ENCODE data around the gene OLFM1. TPM values are rescaled to one million over a fixed set of nuclear protein-coding genes. Genes with fewer than 3 reads are reported as not detected.

OLFM1 gene
- total and polyA plus RNA-seq, 9 of the 15 experiments (the other 6 are each of a cell fraction or from before 2014, with no cell fraction given): not detected

DNA sequence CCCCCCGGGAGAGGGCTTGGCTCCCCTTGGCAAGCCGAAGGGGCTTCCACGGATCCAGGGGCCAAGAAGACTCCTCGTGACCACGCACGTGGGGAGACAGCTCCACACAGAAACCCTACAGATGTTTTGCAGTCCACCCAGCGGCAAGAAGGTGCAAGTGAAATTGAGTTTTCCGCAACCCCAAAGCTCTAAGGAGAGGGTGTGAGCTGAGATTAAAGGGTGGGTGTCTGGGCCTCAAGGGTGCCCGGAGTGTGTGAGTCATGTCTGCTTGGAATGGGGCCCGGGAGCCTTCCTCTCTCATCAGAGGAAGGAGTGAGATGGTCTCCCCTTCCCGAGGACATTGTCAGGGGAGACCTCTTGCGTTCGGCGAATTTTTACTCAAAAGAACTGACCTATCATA lies 79.1 kb downstream of the OLFM1 start:
- no peak for TF ChIP-seq ZNF232 (CRISPR knock-in tag; IDR thresholded peaks at IDR 0.05)
- TF ChIP-seq HNRNPH1 (optimal IDR thresholded peaks at IDR 0.05; ENCODE audit: low read depth, low read length): no peak
- TF ChIP-seq POLR2A (conservative IDR thresholded peaks at IDR 0.05): no peak
- no peak for TF ChIP-seq NR2F6 (CRISPR knock-in tag; IDR thresholded peaks at IDR 0.05)
- no peak for TF ChIP-seq RB1 (IDR thresholded peaks at IDR 0.05; ENCODE audit: low read depth)
- no peak for TF ChIP-seq CTCFL (IDR thresholded peaks at IDR 0.05; ENCODE audit: borderline replicate concordance, insufficient read depth, low read depth, low read length, poor library complexity, severe bottlenecking)
- TF ChIP-seq, protein P1, sequence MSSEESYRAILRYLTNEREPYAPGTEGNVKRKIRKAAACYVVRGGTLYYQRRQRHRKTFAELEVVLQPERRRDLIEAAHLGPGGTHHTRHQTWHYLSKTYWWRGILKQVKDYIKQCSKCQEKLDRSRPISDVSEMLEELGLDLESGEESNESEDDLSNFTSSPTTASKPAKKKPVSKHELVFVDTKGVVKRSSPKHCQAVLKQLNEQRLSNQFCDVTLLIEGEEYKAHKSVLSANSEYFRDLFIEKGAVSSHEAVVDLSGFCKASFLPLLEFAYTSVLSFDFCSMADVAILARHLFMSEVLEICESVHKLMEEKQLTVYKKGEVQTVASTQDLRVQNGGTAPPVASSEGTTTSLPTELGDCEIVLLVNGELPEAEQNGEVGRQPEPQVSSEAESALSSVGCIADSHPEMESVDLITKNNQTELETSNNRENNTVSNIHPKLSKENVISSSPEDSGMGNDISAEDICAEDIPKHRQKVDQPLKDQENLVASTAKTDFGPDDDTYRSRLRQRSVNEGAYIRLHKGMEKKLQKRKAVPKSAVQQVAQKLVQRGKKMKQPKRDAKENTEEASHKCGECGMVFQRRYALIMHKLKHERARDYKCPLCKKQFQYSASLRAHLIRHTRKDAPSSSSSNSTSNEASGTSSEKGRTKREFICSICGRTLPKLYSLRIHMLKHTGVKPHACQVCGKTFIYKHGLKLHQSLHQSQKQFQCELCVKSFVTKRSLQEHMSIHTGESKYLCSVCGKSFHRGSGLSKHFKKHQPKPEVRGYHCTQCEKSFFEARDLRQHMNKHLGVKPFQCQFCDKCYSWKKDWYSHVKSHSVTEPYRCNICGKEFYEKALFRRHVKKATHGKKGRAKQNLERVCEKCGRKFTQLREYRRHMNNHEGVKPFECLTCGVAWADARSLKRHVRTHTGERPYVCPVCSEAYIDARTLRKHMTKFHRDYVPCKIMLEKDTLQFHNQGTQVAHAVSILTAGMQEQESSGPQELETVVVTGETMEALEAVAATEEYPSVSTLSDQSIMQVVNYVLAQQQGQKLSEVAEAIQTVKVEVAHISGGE (CRISPR knock-in tag; IDR thresholded peaks at IDR 0.05): no peak
- TF ChIP-seq ZNF316 (IDR thresholded peaks at IDR 0.05): no peak
- TF ChIP-seq GTF2A2 (tag; IDR thresholded peaks at IDR 0.05): no peak
- TF ChIP-seq ZNF408 (CRISPR knock-in tag; IDR thresholded peaks at IDR 0.05; ENCODE audit: low read depth): no peak
- no peak for TF ChIP-seq PPARD (CRISPR knock-in tag; IDR thresholded peaks at IDR 0.05)
- TF ChIP-seq SRSF7 (optimal IDR thresholded peaks at IDR 0.05; ENCODE audit: low read depth, low read length): no peak
- TF ChIP-seq FOXJ2 (tag; IDR thresholded peaks at IDR 0.05): no peak
- CTCF ChIA-PET (ENCODE audit: low intra/inter-chr PET ratio): no interaction called here
- no peak overlapping the region for H2AFZ ChIP-seq (ENCODE audit: low read depth, low read length)
- H3K4me2 ChIP-seq (ENCODE audit: insufficient read depth, low read length): no peak overlapping the region
- no peaks in the 10 kb centered on the region for H3K4me1 ChIP-seq (replicated peaks in 1 of 2; ENCODE audit: control insufficient read depth in 2 of 2, insufficient read depth in 2 of 2, low read length in 2 of 2)
- no peaks in the 10 kb centered on the region for H3K79me2 ChIP-seq (ENCODE audit: control insufficient read depth, insufficient read depth, low read length)
- H3K9me1 ChIP-seq (ENCODE audit: control insufficient read depth, insufficient read depth, low read length): no peaks in the 10 kb centered on the region
- intact Hi-C loops (cut with micrococcal nuclease) (no loop called here), in situ Hi-C loops (cut with MboI) (no loop called here)
- H3K27ac ChIP-seq (ENCODE audit: extremely low read depth, low read depth, low read length): no peak overlapping the region
- no peak overlapping the region for H3K9ac ChIP-seq (ENCODE audit: insufficient read depth in 1 of 2, low read depth in 2 of 2, low read length in 2 of 2)
- H4K20me1 ChIP-seq (replicated peaks; ENCODE audit: control insufficient read depth, insufficient read depth, low read length): peaks cover 4% of the 10 kb centered on the region
- DNase-seq (ENCODE audit: extremely low read depth in 1 of 4, low spot score in 3 of 4): peak in 2 of 4 experiments; percentile 5 to 23
- FAIRE-seq: no peak
- 2% methylated on average over 13 of the region's 14 CpGs for WGBS (ENCODE audit: insufficient coverage, low coverage, missing lambda C conversion rate)
- no peaks in the 10 kb centered on the region for H3K9me3 ChIP-seq (replicated peaks; ENCODE audit: control insufficient read depth, insufficient read depth, low read depth, low read length)
- no peaks in the 10 kb centered on the region for H3K36me3 ChIP-seq (ENCODE audit: control insufficient read depth, insufficient read depth, low read length)
- no TSS peak for BruUV-seq (replicated peaks)
- no peak overlapping the region for H3K4me3 ChIP-seq
- peaks cover 15 to 78% of the 10 kb centered on the region in 2 experiments for H3K27me3 ChIP-seq (ENCODE audit: control insufficient read depth in 2 of 2, insufficient read depth in 2 of 2, low read length in 2 of 2)
- no peak for ATAC-seq
- POLR2A ChIA-PET: interaction anchor here (0.7 to 0.9 kb wide), 2 partner anchors 9 to 14 kb away, joined by 3 read pairs; no protein-coding TSS in a partner anchor

All from K562 (cell line).